RWPE1 (cell line): ENCODE results near the gene PAK5.

Experiments used
- CTCF ChIA-PET: fragments of 350-600 bp; sonication (Branson Sonifier 250); formaldehyde crosslinking; extraction: SDS; loops from one replicate; lab custom pipeline; 2021; lab: Yijun Ruan, JAX
- POLR2A ChIA-PET: fragments of 400-600 bp; formaldehyde crosslinking; extraction: SDS; loops from one replicate; lab custom pipeline; 2020; ENCODE audit warnings: antibody characterized with exemption; ENCODE audit not compliant: low non-redundant PET; lab: Yijun Ruan, JAX
- DNase-seq: peaks from one replicate; pipeline ENCODE4 v3.0.0; 2012; ENCODE audit warnings: low spot score
- H3K27ac ChIP-seq: fragments of 450-650 bp; 2 replicates; pipeline ENCODE4 v1.5.1; 2017
- CTCF ChIP-seq: fragments of 450-650 bp; conservative IDR thresholded peaks from 2 replicates; pipeline ENCODE4 v1.5.1; 2017; ENCODE audit warnings: low read depth, mild to moderate bottlenecking

Gene PAK5

GRCh38 chr20:9672027-9672426, 166.8 kb downstream of the PAK5 start:
- no peak for DNase-seq
- CTCF ChIA-PET: no interaction called here
- no peak for TF ChIP-seq CTCF
- no peak overlapping the region for H3K27ac ChIP-seq
- POLR2A ChIA-PET: no interaction called here

- no peak for TF ChIP-seq CTCF
- CTCF ChIA-PET: no interaction called here
- no peak overlapping the region for H3K27ac ChIP-seq
- POLR2A ChIA-PET: no interaction called here
- no peak for DNase-seq
Observed at GRCh38 chr20:9668381-9668780, 170.5 kb downstream of the PAK5 start.

- ChIA-PET CTCF (no interaction called here), POLR2A (no interaction called here)
- DNase-seq: no peak
- no peak for TF ChIP-seq CTCF
- no peak overlapping the region for H3K27ac ChIP-seq
Observed at GRCh38 chr20:9663423-9663822, 175.5 kb downstream of the PAK5 start.

- DNase-seq: peak; percentile 18
- POLR2A ChIA-PET: no interaction called here
- no peak overlapping the region for H3K27ac ChIP-seq
- CTCF ChIA-PET: no interaction called here
- no peak for TF ChIP-seq CTCF
Observed at GRCh38 chr20:9660236-9660868, 178.5 kb downstream of the PAK5 start.

GRCh38 chr20:9647741-9648140, 191.1 kb downstream of the PAK5 start:
- TF ChIP-seq CTCF: no peak
- no peak for DNase-seq
- ChIA-PET CTCF (no interaction called here), POLR2A (no interaction called here)
- no peak overlapping the region for H3K27ac ChIP-seq

- H3K27ac ChIP-seq: no peak overlapping the region
- no peak for DNase-seq
- POLR2A ChIA-PET: no interaction called here
- CTCF ChIA-PET: interaction anchor here (0.6 kb wide), 1 partner anchor 668 kb away, joined by 6 read pairs; no protein-coding TSS in a partner anchor
- no peak for TF ChIP-seq CTCF
Observed at GRCh38 chr20:9646375-9646774, 192.5 kb downstream of the PAK5 start.
